ENCODE results near the gene GAL. TPM values are rescaled to one million over a fixed set of nuclear protein-coding genes. Genes with fewer than 3 reads are reported as not detected.

Gene GAL
- total RNA-seq, 2 experiments from 2014 or later: not detected

DNA sequence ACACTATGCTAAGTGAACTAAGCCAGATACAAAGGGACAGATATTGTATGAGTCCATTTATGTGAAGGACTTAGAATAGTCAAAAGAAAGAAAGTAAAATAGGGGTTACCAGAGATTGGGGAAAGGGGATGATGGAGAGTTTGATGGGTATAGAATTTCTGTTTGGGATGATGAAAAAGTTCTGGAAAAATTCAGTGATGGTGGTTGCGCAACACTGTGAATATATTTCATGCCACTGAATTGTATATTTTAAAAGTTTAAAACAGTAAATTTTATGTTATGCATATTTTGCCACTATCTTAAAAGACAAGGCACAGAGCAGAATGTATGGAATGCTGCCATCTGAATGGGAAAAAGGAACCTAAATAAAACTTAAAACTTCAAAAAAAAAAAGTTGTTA, 37.8 kb downstream of the GAL start:
- Mint-ChIP-seq H3K9me3 (peaks cover 8% of the 10 kb centered on the region), H3K27me3 (peaks cover 16% of the 10 kb centered on the region), H3K36me3 (no peaks in the 10 kb centered on the region), H3K4me3 (no peak overlapping the region), H3K4me1 (no peaks in the 10 kb centered on the region), H3K27ac (no peak overlapping the region)
- ATAC-seq (ENCODE audit: low read depth) (no peak), DNase-seq (no peak)
- POLR2A ChIA-PET: no interaction called here

DNA sequence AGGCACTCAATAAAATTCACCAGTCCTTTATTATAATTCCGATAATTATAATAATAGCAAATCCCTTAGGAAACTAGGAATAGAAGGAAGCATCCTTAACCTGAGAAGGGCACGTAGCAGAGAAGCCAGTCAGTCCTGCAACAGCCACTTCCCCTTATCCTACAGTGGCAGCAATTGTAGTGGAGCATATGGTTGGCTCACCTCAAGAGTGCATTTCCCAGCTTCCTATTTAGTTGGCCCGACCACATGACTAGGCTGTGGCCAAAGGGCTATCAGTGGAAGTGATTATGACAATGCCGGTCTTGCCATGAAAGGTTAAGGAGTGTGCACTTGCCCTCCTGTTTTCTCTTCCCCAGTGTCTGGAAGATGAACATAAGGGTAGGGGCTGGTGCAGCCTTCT, 39.9 kb downstream of the GAL start:
- no peak overlapping the region for H3K4me3 Mint-ChIP-seq
- no peak overlapping the region for H3K27ac Mint-ChIP-seq
- peaks cover 23% of the 10 kb centered on the region for H3K27me3 Mint-ChIP-seq
- no peaks in the 10 kb centered on the region for H3K4me1 Mint-ChIP-seq
- POLR2A ChIA-PET: no interaction called here
- DNase-seq (no peak), ATAC-seq (ENCODE audit: low read depth) (no peak)
- H3K9me3 Mint-ChIP-seq: peaks cover 5% of the 10 kb centered on the region
- H3K36me3 Mint-ChIP-seq: no peaks in the 10 kb centered on the region

- H3K27ac Mint-ChIP-seq: no peak overlapping the region
- no peak overlapping the region for H3K4me3 Mint-ChIP-seq
- no peak for DNase-seq
- H3K27me3 Mint-ChIP-seq: peaks cover 21% of the 10 kb centered on the region
- POLR2A ChIA-PET: no interaction called here
- no peaks in the 10 kb centered on the region for H3K36me3 Mint-ChIP-seq
- ATAC-seq (ENCODE audit: low read depth): no peak
- H3K4me1 Mint-ChIP-seq: no peaks in the 10 kb centered on the region
- no peaks in the 10 kb centered on the region for H3K9me3 Mint-ChIP-seq
Measured at GRCh38 chr11:68727783-68728182, 43.4 kb downstream of the GAL start.

DNA sequence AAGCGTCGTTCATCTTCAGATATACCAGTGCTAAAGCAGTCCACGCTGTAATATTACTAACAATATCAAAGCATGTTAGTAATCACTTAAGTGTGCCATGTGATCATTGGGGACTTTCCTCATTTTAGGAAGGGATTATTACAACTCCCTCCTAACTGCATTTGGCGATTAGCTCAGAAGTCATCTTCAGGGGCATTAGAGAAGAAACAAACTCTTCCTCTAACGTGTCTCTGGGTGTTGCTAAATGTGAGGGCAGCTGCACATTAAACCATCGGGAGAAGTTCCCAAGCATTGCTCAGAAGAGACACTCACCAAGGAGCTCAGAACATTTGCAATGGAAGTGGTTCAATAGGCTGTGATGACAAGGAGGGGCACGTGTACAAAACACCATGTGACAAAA, 49.8 kb downstream of the GAL start:
- POLR2A ChIA-PET: no interaction called here
- Mint-ChIP-seq H3K36me3 (no peaks in the 10 kb centered on the region), H3K27me3 (peaks cover 9% of the 10 kb centered on the region), H3K4me3 (no peak overlapping the region), H3K4me1 (no peaks in the 10 kb centered on the region), H3K27ac (no peak overlapping the region), H3K9me3 (no peaks in the 10 kb centered on the region)
- ATAC-seq (ENCODE audit: low read depth) (no peak), DNase-seq (no peak)

DNA sequence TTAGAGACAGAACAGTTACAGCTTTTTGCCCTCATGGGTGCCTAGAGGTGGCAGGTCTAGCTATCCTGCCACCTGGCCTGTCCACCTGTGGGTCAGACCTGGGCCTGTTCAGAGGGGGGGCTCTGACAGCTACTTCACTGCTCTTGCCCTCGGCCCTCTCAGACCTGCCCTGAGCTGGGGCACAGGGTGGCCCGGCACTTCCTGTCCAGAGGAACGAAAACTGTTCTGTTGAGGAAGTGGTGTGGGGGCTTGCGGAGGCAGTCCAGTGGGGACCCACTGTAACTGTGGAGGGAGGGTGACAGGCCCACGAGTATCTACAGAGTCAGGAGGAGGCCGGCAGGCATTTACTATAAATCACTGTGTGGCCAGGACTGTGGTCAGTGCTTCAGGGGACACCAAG, 50.8 kb downstream of the GAL start:
- H3K9me3 Mint-ChIP-seq: no peaks in the 10 kb centered on the region
- H3K36me3 Mint-ChIP-seq: no peaks in the 10 kb centered on the region
- ATAC-seq (ENCODE audit: low read depth) (no peak), DNase-seq (no peak)
- peaks cover 7% of the 10 kb centered on the region for H3K27me3 Mint-ChIP-seq
- H3K4me3 Mint-ChIP-seq: no peak overlapping the region
- POLR2A ChIA-PET: no interaction called here
- H3K27ac Mint-ChIP-seq: no peak overlapping the region
- no peaks in the 10 kb centered on the region for H3K4me1 Mint-ChIP-seq

DNA sequence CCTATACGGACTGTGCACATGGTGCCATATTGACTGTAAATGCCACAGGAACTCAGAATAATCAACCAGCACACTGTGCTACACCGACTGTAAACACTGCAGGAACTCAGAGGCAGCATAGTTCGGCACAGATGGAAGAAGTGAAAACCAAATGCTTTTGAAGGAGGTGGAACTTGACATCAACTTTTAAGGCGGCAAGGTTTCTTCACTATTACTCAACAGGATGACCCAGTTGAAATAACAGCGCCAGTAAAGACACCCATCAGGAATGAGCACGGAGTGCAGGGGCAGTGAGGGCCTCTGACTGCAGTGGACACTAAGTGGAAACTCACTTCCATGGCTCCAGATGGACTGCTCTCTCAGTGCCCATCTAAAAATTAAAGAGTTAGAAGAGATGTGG, 51.3 kb downstream of the GAL start:
- DNase-seq: no peak
- Mint-ChIP-seq H3K36me3 (no peaks in the 10 kb centered on the region), H3K9me3 (no peaks in the 10 kb centered on the region), H3K4me3 (no peak overlapping the region), H3K4me1 (no peaks in the 10 kb centered on the region), H3K27me3 (peaks cover 7% of the 10 kb centered on the region), H3K27ac (no peak overlapping the region)
- ATAC-seq (ENCODE audit: low read depth): no peak
- POLR2A ChIA-PET: no interaction called here

Other genes with a start within 250 kb of the GAL start
- 100 to 1,000 TPM; 117 to 118 TPM for gene PPP6R3, start 223.8 kb upstream of the GAL start, total RNA-seq
- gene TESMIN, start 67.0 kb downstream of the GAL start, total RNA-seq: 10 to 100 TPM in 1 of 2 experiments, 1 to 10 TPM in 1; 9.2 to 10.5 TPM
- 10 to 100 TPM; 47.1 to 52.2 TPM for gene CPT1A, start 157.4 kb downstream of the GAL start, total RNA-seq
- 10 to 100 TPM; 46.9 to 49.3 TPM for gene MRPL21, start 219.3 kb downstream of the GAL start, total RNA-seq
- 10 to 100 TPM; 29.7 to 32.8 TPM for gene IGHMBP2, start 219.3 kb downstream of the GAL start, total RNA-seq

Data from activated naive CD8-positive, alpha-beta T cell treated with anti-CD3 and anti-CD28 coated beads, Interleukin-2, amount 10 ng/mL, durations not matched to agents 7 days and 5 days (primary cell).